GM21367 (cell line): Measurements from ENCODE around the gene MMS19.
"Not testable (repeated sequence)": the region's sequence is repeated elsewhere in the genome, so short reads cannot be mapped to it uniquely, and the experiment has no call there.

Source experiments
- ATAC-seq: cut with Tn5 transposase; IDR thresholded peaks from one replicate; pipeline ENCODE4 v1.9.1; 2021; ENCODE audit not compliant: unreplicated experiment

Gene MMS19

DNA sequence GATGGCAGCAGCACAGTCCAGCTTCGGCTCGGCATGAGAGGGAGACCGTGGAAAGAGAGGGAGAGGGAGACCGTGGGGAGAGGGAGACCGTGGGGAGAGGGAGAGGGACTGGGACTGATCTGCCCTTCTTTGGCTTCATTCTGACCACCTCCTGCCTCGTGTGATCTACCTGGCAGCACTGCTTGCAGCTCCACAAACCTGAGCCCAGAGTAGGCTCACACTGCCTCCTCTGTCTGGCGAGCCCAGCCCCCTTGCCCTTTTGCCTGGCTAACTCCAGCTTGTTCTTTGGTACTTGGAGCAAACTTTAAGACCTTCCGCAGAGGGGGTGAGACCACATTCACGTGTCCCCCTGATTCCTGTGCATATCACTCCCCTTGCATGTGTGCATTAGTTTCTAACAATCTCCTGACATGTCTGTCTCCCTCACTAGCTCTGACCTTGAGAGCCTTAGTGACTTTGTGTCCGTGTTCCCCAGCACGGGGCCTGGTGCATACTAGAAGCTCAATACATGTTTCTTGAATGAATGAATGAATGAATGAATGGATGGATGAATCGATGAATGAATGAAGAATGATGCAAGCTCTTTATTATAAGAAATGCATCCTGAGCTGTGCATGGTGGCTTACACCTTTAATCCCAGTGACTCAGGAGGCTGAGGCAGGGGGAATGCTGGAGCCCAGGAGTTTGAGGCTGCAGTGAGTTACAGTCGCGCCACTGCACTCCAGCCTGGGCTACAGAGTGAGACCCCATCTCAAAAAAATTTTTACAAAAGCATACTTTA, 31.7 kb upstream of the MMS19 start:
- no peak for ATAC-seq

DNA sequence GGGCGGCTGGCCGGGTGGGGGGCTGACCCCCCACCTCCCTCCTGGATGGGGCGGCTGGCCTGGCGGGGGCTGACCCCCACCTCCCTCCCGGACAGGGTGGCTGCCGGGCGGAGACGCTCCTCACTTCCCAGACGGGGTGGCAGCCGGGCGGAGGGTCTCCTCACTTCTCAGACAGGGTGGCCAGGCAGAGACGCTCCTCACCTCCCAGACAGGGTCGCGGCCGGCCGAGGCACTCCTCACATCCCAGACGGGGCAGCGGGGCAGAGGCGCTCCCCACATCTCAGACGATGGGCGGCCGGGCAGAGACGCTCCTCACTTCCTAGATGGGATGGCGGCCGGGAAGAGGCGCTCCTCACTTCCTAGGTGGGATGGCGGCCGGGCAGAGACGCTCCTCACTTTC, 30.7 kb upstream of the MMS19 start:
- ATAC-seq: not testable (repeated sequence)

DNA sequence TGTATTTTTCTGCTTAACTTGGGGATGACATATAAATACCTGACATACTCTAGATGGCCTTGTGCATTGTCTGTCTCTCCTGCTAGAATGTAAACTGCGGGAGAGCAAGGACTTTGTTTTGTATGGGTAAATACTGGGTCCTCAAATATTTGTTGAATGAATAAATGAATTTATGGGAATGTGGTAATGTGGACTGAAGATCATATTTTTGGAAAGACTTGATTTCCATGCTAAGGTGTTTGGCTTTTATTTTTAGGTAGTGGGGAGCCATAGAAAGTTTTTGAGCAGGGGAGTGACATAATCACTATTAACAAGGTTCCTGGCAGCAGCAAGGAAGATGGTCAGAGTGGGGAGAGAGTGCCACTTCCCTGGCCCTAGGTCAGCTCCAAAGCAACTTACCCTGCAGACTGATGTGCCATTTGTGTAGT, 27.5 kb upstream of the MMS19 start:
- no peak for ATAC-seq

DNA sequence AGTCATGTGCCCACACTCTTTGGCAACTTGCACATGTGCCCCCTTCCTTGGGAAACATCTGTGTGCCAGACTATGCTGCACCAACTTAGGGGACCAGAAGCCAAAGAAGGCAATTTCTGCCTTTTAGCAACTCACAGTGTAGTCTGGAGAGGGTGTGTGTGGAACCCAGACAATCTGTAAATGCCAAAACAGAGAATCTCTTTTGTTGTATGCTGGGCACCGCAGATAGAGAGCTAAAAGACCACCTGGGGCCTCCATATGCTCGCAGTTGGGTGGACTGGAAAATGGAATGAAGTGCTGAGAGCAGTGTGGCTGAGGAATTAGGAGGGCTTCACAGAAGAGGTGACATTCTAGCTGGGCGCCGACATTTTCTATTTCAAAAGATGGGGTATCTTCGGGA, 26.9 kb upstream of the MMS19 start:
- ATAC-seq: no peak

DNA sequence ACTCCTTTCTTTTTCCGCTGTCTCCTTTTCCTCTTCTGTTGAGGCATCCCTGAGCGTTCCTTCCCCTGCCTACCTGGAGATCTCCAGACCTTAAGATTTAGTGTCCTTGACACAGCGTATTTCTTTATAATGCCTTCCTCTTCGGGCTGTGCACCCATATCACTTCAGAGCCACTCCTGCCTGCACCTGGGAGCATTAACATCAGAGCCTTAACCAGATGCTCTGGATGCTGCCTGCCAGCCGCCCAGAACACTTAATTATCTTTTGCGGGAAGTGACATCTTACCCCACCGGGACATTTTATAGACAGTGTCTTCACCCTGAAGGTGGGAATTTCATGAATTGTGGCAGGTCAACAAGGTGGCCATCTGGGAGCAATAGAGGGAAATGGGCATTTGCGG, 24.7 kb upstream of the MMS19 start:
- no peak for ATAC-seq

DNA sequence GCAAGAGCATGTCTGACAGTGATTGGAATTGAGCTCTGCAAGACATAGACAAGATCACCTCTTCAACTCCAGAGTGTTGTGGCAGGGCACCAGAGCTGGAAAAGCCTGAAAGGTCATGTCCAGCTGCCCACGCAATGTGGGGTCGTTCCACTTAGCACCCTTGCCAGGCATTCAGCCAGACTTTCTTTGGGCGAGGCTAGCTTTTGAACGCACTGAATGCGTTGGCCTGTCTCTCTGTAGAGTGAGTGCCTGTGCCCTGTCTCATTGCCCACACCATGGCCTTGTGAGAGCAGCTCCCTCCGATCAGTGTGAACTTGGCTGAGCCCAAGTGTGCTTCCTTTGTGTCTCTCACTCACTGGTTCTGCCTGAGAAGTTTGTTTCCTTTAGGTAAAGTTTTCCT, 23.8 kb upstream of the MMS19 start:
- ATAC-seq: no peak

DNA sequence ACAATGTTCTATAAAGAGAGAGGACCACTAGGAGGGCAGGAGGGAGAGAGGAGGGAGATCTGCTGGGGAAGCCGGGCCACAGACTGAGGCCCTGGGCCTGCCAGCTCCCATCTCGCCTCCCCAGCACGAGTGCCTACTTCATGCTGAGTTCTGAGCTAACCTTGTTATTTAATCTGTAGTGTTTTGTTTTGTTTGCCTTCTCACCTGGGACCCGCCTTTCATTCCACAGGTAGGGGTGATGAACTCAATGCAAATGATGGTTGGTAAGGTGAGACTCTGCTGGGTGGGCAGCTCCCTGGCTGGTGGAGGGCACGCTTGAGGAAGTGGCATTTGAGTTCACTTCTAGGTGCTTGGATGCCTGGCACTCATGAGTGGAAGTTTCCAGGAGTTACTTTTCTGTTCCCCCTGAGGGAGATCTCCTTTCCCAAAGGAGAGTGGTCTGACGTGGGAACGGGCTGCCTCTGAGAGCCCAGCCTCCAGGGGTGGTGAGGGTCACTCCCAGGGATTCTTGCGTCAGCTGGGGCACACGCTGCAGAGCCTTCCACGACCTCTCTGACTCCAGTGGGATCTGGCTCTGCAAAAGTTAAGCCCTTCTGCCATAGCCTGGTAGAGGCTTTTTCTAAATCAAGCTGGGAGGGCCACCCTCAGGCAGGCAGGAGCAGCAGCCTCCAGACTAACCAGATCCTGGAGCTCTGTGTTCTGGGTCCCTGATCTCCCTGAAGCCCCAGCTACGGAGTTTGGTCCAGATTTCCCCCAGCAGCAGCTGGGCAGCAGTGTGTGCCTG, 22.9 kb upstream of the MMS19 start:
- ATAC-seq: no peak

DNA sequence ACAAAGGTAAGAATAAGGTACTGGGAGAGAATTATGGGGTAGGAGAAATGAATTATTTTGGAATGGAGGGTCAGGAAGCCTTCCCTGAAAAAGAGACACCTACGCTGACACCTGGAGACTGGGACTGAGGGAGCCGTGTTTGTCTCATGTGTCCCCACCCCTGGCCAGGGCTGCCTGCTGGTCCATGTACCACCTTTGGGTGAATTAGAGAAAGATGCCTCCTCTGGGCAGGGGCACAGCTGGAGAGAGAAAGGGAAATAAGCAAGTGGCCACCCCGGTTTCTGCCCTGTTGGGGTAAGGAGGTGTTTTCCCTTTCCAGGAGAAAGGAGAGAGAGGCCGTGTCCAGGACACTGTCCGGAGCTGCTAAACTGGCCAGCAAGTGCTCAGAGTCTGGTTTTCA, 22.3 kb upstream of the MMS19 start:
- no peak for ATAC-seq

DNA sequence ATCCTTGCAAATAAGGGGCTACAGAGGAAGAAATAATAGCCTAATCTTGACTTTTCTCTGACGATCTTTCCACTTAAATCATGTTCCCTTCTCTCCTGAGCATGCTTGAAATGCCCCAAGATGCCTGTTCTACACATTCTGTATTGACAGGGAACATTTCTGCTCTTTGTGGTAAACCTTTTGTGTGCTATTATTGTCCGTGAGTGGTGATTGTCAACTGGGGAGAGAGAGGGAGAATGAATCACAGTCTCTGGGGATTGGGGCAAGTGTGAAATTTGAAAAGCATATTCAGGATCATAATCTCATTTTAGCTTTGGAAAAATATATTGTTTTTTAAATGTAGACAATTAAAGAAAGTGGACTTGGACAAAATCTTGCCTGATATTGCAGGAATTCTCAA, 21.1 kb upstream of the MMS19 start:
- no peak for ATAC-seq

DNA sequence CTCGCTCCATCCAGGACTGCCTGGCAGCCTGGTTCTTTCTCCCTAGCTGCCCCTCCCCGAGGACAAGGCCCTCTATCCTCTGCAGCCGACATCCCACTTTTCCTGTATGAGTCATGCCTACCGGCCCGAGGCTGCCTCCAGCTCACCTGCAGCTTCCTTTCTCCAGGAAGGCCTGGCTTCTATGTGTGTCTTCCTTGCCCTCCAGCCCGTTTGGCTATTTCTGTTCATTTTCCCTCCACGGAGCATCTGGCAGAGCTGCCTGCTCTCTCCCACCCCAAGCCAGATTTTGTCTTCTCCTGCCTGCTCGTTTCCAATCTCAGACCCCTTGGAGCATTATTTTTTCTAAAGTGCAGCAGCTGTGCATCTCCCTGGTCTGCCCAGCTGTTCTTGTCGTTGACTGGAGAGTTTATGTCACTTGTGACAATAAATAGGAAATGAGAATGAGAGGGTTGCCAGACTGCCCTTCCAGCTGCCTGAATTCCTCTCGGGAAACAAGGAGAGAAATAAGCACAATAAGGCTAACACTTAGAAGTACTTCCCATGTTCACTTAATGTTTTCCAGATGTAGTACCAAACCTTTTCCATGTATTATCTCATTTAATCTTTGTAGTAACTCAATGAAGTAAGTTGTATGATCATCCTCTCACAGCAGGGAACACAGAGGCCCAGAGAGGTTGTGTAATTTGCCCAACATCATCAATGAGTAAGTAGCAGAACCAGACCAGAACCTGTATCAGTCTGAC, 20.2 kb upstream of the MMS19 start:
- no peak for ATAC-seq

DNA sequence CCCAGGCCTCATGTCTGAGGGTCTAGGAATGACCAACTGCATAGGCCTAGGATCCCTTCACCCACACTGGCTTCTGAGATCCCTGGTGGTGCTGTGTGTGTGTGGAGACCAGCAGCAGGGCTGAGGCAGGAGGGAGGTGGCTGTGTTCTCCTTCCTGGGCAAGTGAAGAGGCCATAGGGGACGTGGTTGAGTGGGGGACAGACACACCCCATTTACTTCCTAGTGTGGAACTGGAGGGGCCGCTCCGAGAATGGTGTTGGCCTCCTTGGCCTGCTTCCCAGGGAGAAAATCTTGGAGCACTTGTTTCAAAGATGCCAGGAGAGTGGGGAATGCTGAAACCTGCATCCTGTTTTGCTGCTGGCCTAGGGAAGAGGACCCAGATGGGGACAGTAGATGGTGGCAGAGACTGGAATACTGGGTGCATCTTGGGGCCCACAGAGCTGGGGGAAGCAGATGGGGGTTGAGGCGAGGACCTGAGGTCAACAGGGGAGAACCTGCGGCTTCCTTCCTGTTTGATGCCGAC, 19.6 kb upstream of the MMS19 start:
- no peak for ATAC-seq

DNA sequence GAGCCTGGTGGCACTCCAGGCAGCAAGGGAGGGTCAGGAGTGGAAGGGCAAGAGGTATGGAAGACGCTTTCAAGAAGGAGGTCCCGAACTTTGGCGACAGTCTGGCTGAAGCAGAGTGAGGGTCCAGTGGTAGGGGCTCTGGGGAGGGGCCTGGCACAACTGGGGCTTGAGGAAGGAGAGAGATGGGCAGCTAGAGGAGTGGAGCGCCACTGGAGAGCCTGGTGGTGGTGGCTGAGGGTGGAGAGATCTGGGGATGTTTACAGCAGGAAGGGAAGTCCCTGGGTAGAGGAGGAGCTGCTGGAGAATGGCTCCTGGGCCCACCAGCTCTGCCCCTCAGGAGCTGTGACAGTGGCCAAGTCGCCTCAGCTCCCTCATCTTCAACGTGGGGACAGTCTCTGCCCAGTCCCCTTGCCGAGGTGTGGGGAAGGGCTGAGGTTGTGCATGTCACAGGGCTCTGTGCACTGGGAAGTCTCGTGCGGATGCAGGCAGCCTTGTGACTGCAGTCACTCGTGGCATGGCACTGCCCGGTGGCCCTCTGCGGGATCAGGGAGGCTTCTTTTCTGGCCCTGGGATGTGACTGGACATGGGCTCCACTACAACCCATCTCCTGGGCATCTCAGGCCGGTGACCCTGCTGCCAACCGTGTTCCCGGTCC, 19.0 kb upstream of the MMS19 start:
- no peak for ATAC-seq

DNA sequence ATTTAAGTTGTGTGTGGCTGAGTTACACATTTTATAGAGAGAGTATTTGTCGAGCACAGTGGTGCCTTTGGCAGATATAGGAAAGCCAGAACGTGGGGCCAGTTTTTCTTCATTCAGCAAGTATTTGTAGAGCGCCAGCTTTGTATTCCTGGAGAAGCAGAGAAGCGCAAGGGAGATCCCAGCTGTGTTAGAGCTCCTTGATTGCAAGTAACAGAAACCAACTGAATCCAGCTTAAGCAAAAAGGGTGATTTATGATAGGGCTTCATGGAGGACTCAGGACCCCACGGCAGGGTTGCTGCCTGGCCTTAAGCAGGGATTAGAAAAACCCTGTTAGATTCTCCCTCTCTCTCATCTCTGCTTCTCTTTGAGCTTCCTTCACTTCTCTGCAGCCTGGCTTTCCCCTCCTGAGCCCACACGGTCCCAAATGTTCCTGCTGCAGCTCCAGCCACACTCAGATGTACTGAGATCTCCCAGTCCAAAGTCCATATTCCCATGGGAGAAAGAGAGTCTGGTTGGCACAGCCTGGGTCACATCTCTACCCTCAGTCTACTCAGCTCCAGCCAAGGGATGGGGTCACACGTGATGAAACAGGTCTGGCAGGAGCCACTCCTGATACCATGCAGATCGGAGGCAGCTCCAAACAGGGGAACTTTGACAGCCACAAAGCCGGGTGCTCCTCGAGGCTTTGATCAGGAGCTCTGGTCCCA, 17.2 kb upstream of the MMS19 start:
- no peak for ATAC-seq

DNA sequence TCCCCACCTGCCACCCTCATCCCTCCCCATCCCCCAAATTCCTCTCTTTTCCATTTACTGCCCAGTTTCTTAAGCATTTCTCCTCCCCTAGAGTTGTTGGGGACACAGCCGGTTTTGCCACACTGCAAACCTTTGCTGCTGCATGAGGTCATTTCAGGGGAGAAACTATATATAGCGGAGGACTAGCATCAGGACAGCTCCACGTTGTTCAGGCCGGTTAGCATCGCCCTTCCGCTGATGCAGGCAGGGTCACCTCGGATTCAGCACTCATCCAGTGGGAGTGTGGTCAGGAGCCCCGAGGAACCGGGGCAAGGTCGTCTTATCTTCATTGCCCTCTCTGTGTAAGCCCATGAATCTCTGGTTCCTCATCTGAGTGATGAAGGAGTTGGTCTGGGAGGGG, 16.1 kb upstream of the MMS19 start:
- no peak for ATAC-seq

DNA sequence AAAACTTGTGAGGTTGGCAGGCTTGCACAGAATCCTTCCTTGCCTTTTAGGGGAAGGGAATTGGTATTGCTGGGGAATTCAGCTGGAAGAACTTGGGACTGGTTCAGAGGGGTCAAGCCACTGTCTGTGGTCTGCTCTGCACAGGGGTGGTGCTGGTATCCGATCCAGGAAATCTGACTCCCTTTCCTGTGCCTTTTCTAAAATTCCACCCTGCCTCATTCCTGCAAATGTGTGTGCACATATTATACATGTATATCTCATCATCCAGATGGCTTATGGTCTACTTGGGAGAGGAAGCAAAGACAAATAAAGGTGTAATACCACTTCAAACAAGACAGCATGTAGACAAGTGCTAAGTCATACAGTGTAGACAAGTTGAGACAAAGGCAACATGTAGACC, 14.8 kb upstream of the MMS19 start:
- ATAC-seq: no peak

DNA sequence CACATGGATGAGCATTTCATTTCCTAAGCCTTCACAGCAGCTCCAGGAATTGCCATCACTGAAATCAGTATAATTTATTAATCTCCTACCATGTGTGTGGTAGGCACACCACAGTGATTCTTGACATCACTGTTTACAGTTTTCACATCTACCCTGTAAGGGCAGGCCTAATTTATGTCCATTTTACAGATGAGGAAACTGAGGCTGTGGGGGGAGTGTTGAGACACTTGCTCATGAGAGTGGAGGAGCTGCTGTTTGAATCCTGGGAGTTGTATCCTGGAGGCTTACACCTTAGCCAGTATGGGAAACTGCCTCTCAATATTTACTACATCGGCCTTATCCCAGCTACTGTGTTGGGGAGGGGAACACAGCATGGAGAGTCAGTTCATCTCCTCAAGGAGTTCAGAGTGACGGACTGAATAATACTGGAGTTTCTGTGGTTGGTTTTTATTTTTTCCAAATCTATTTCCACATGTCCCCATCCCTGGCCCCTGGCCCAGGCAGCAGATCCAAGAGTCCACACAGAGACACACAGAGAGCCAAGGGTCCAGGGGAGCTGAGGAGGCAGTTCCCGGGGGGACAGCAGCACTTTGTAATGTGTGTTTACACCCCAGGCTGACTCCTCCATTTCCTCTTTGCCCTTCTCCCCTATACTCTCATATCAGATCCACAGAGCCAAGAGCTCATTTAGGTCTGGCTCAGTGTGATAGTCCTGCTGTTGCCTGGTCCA, 13.7 kb upstream of the MMS19 start:
- ATAC-seq: no peak

DNA sequence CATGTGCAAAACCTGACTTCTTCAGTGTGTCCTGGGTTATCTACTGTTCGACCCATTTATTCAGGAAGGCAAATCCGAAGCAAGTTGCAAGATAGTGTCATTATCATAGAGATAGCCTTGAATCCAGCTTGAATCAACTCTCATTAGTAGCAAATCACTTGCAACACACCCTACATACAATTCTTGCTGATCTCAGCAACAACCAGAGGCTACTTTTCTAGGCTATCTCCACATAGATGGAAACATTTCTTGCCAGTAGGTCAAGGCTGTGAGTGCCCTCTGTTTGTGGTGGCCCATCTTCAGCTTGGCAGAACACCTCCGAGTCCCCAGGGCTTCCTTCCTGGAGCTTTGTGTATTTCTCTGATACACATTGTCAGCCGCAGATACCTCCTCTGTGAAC, 12.5 kb upstream of the MMS19 start:
- ATAC-seq: no peak

DNA sequence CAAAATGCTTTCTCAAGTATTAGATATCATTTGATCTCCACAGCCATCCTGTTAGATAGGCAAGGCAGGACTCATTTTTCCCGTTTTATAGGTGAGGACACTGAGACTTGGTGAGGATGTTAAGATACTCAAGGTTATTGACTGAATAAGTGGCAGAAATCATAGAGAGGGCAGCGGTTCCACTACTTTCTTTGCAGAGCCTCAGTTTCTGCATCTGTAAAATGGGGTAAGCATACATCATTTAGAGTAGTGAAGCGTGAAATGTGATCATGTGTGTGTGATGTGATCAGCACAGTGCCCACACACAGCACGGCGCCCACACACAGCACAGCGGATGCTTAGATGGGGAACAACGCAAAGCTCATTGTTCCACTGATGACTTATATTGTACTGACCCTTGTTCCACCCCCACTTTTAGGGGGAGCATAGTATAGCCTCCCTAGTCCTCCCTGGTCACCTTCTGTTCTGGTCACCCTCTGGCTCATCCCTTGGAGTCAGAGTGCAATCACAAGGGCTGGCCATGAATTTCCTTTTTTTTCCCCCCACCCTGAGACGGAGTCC, 11.0 kb upstream of the MMS19 start:
- no peak for ATAC-seq

DNA sequence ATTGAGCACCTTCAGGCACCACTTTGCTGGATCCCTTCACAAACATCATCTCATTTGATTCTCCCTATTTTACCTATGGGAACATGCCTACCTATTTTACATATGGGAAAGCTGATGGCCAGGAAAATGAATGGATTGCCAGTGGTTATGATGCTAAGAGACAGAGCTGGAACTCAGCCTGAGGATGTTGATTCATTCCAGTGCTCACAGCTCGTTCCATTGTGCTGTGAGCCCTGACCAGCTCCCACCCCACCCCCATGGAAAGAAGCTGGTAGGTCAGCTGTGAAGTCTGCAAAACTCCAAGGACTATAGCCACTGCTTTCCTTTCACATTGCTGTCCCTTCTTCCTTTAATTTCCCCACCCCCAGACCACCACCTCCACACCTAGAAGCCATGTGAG, 10.1 kb upstream of the MMS19 start:
- ATAC-seq: no peak
